ENCODE results near the gene CABLES2.

Gene CABLES2

DNA sequence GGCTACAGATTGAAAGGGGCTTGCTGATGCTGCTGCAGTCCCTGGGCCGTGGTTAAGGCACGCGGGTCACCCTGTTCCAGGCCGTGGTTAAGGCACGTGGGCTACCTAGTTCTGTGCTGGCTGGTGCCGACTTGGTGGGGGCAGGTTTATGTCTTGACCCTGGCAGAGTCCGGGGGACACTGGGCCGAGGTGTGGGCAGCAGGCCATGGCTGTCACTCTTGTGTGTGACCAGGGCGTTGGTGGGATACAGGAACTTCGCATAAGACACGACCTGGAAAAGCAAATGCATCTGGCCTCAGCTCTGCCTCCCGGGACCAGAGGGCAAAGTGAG, 13.8 kb downstream of the CABLES2 start:
- TF ChIP-seq, protein P1, sequence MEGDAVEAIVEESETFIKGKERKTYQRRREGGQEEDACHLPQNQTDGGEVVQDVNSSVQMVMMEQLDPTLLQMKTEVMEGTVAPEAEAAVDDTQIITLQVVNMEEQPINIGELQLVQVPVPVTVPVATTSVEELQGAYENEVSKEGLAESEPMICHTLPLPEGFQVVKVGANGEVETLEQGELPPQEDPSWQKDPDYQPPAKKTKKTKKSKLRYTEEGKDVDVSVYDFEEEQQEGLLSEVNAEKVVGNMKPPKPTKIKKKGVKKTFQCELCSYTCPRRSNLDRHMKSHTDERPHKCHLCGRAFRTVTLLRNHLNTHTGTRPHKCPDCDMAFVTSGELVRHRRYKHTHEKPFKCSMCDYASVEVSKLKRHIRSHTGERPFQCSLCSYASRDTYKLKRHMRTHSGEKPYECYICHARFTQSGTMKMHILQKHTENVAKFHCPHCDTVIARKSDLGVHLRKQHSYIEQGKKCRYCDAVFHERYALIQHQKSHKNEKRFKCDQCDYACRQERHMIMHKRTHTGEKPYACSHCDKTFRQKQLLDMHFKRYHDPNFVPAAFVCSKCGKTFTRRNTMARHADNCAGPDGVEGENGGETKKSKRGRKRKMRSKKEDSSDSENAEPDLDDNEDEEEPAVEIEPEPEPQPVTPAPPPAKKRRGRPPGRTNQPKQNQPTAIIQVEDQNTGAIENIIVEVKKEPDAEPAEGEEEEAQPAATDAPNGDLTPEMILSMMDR (IDR thresholded peaks at IDR 0.05; ENCODE audit: low read depth, low read length), result no peak
- DNase-seq (ENCODE audit: extremely low read depth, low read depth), result no peak

DNA sequence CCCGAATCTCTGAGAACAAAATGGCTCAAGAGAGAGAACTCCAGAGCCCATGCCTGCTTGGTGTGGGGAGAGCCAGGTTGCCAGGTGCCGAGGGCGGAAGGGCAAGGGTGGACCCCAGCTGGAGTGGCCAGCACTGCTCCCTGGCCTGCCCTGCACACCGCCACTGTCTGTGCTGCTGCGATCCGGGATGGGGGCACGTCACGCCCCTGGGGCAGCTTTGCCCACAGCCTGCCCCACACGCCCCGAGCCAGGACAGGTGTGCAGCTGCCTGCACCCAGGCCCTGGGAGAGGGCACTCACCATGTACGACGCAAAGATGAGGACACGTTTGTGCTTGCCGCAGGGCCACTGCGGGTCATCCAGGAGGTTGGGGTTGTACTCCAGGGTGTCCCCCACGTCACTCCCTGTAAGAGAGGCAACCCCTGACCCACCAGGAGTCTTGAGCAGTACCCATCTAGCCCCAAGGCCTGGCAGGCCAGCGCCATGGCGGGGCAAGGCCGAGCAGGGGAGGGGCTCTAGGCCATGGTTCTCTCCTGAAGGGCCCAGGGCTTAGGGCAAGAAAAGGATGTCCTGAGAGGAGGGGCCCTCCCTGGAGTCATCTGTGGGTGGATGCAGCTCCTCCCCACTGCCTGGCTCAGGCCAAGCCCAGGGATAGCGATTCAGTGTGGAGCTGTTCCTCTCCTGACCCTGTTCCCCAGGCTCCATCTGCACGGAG, 14.3 kb downstream of the CABLES2 start:
- no peak for DNase-seq (ENCODE audit: extremely low read depth, low read depth)
- TF ChIP-seq, protein P1 (IDR thresholded peaks at IDR 0.05; ENCODE audit: low read depth, low read length), result no peak

DNA sequence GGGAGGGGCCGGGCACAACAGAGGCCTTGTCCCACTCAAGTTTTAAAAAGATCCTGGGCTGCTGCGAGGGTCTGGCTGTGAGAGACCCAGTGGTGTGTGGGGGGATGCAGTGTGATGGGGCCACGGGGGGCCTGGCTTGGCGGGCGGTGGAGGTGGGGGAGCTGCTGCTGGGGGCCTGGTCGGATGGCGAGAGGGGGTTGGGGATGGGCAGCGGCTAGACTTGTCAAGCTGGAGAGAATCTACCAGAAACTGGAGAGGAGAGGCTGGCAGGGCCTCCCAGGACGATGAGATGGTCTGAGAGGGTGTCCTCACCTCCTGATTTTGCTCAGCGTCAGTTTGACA, 15.0 kb downstream of the CABLES2 start:
- TF ChIP-seq, protein P1 (IDR thresholded peaks at IDR 0.05; ENCODE audit: low read depth, low read length), result no peak

DNA sequence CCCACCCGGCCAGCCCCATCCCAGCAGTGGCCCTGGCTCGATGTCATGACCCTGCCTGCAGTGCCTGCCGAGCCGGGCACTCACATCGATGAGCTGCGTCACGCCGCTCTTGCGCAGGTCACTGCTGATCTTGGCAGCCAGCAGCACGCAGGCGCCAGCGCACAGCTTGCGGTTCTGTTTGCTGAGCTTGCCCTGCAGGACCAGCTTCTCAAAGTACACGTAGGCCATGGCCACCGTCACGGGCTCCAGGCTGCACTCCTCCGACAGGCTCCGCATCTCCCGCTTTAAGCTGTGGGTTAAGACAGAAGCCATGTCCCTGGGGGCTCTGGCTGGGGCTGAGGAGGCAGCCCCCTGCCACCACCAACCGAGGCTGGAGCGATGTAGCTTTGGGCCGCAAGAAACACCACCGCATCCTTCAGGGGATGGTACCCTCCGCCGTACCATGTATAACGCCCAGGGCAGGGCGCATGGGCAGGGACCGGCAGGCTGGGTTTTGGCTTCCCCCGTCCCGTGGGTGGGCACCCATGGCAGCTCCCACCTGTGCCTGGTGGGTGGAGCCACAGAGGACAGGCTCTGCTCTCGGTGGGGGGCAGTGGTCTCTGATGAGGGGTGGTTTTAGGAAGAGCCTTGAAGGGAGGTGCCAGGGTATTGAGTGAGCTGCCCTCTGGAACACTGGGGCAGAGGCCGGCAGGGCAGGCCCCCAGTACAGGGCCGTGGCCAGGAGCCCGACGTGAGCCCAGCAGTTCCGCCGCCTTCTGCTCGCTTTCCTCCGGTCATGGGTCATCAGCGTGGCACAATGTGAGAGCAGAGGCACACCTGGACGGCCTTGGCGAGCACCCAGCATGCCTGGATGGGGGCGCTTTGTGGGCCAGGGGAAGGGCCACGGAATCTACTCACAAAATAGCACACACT, 15.7 kb downstream of the CABLES2 start:
- no peak for DNase-seq (ENCODE audit: extremely low read depth, low read depth)
- TF ChIP-seq, protein P1 (IDR thresholded peaks at IDR 0.05; ENCODE audit: low read depth, low read length), result no peak

More for the DNA sequence above, 15.0 kb downstream of the CABLES2 start:
- no peak for DNase-seq (ENCODE audit: extremely low read depth, low read depth)

DNA sequence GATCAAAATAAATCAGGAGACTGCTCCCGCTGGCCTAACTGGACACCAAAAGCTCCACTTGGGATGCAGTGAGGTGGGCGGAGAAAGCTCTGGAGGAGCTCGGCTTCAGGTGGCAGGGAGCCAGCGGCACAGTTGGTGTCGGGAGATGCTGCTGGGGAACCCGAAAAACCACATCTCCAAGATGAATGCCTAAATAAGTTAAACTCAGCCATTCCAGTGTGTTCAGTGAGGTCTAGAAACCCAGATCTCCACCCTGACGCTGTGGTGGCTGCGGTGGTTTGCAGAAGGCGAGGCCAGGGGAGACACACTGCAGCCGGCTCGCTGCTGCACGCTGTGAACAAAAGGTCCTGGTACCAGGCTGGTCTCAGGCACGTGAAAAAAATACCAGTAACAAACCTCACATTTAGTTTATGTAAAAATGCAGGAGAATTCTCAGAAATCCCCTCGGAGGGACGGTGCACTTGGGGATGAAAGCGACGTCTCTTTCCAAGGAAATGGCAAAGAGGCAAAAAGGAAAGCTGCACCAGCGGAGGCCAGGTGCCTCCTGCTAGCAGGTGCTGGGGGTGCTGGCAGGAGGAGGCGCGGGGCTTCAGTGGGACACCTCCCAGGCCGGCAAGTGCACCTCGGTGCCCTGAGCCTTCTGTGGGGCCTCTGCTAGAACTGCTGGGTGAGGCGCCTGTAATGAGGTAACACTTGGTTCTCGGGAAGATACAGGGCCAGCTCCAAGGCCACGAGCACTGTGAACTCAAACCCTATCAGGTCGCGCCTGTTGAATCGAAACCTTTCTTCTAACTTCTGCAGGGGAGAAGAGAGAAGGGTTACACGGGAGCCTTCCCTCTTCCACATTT, 16.5 kb downstream of the CABLES2 start:
- no peak for DNase-seq (ENCODE audit: extremely low read depth, low read depth)
- TF ChIP-seq, protein P1 (IDR thresholded peaks at IDR 0.05; ENCODE audit: low read depth, low read length), result no peak

DNA sequence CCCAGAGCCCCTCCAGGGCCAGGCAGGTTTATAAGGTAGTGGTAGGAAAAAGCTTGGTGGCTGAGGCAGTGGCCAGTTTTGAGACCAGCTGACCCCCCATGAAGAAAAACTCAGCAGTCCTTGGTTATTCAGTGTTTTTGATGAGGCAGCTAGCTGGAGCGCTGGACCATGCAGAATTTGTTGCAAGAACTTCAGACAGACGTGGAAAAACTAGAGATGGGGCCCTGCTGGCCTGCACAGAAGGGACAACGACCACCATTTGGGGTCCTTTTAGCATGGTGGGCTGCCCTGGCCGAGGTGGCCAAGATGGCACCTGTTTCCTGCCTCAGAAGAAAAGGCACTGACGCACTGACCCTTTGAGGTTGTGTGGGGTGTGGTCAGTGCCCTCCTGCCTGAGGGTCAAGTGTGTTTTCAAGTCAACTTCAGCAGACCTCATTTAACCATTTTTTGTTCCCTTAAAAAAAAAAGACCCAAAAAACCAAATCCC, 17.4 kb downstream of the CABLES2 start:
- no peak for DNase-seq (ENCODE audit: extremely low read depth, low read depth)
- TF ChIP-seq, protein P1 (IDR thresholded peaks at IDR 0.05; ENCODE audit: low read depth, low read length), result no peak

Data from AG09319 (cell line).